DND-41 (cell line): ENCODE data around the gene UNC119B.

ENCODE experiments used
- ATAC-seq: fragments of 200-7000 bp; cut with Tn5 transposase; 3 replicates; pipeline ENCODE4 v1.9.1; 2021; ENCODE audit warnings: low read depth; ENCODE audit not compliant: insufficient read depth
- DNase-seq: peaks from one replicate; pipeline ENCODE4 v3.0.0-alpha.2; 2020
- H2AFZ ChIP-seq: 2 replicates; pipeline ENCODE4 v1.6.0; 2012; ENCODE audit warnings: low read depth, low read length
- H3K27ac ChIP-seq: 2 replicates; pipeline ENCODE4 v1.5.1; 2012; ENCODE audit warnings: low read length, inconsistent platforms
- H3K27me3 ChIP-seq: fragments of 200-600 bp; sonication (generic); 2 replicates; pipeline ENCODE4 v1.6.0; 2012; ENCODE audit warnings: low read length, mild to moderate bottlenecking, inconsistent platforms; ENCODE audit not compliant: insufficient read depth, poor library complexity
- H3K36me3 ChIP-seq: 2 replicates; pipeline ENCODE4 v1.5.1; 2012; ENCODE audit warnings: low read length, inconsistent platforms; ENCODE audit not compliant: insufficient read depth
- H3K4me1 ChIP-seq: 2 replicates; pipeline ENCODE4 v1.5.1; 2012; ENCODE audit warnings: mild to moderate bottlenecking, low read length; ENCODE audit not compliant: insufficient read depth
- H3K4me2 ChIP-seq: 2 replicates; pipeline ENCODE4 v1.6.0; 2012; ENCODE audit warnings: mild to moderate bottlenecking, moderate library complexity, low read length, inconsistent platforms; ENCODE audit not compliant: insufficient read depth
- H3K4me3 ChIP-seq, 2 experiments: fragments of 200-600 bp in 1 of 2; shearing (Covaris generic) in 1 of 2; 2 replicates each; pipeline ENCODE4 v1.5.1; 2012 to 2016; ENCODE audit warnings: inconsistent platforms in 2 of 2, low read length in 2 of 2, mild to moderate bottlenecking in 2 of 2, low read depth in 1 of 2, moderate library complexity in 1 of 2
- H3K79me2 ChIP-seq: 2 replicates; pipeline ENCODE4 v1.6.0; 2012; ENCODE audit warnings: low read length, inconsistent platforms; ENCODE audit not compliant: insufficient read depth
- H3K9ac ChIP-seq: 2 replicates; pipeline ENCODE4 v1.6.0; 2012; ENCODE audit warnings: low read depth, mild to moderate bottlenecking, inconsistent platforms, low read length, moderate library complexity
- H3K9me3 ChIP-seq: 2 replicates; pipeline ENCODE4 v1.5.1; 2012; ENCODE audit warnings: low read length, moderate library complexity, mild to moderate bottlenecking, inconsistent platforms; ENCODE audit not compliant: insufficient read depth, severe bottlenecking
- H4K20me1 ChIP-seq: 2 replicates; pipeline ENCODE4 v1.6.0; 2012; ENCODE audit warnings: low read length; ENCODE audit not compliant: insufficient read depth
- EZH2 ChIP-seq: IDR thresholded peaks from 3 replicates; pipeline ENCODE4 v1.6.1; 2012; ENCODE audit warnings: borderline replicate concordance, low read depth, mild to moderate bottlenecking, moderate library complexity, low read length, inconsistent platforms; ENCODE audit not compliant: severe bottlenecking
- TF ChIP-seq, protein P1 (sequence below): IDR thresholded peaks from 2 replicates; pipeline ENCODE4 v1.5.1; 2012; ENCODE audit warnings: borderline replicate concordance, low read length, moderate library complexity, mild to moderate bottlenecking; ENCODE audit not compliant: poor library complexity, severe bottlenecking; ENCODE audit errors: extremely low read depth

The UNC119B gene

GRCh38 chr12:120771097-120771496, 60.8 kb downstream of the UNC119B start:
- no peaks in the 10 kb centered on the region for H3K4me1 ChIP-seq
- TF ChIP-seq EZH2, result no peak
- TF ChIP-seq, protein P1, sequence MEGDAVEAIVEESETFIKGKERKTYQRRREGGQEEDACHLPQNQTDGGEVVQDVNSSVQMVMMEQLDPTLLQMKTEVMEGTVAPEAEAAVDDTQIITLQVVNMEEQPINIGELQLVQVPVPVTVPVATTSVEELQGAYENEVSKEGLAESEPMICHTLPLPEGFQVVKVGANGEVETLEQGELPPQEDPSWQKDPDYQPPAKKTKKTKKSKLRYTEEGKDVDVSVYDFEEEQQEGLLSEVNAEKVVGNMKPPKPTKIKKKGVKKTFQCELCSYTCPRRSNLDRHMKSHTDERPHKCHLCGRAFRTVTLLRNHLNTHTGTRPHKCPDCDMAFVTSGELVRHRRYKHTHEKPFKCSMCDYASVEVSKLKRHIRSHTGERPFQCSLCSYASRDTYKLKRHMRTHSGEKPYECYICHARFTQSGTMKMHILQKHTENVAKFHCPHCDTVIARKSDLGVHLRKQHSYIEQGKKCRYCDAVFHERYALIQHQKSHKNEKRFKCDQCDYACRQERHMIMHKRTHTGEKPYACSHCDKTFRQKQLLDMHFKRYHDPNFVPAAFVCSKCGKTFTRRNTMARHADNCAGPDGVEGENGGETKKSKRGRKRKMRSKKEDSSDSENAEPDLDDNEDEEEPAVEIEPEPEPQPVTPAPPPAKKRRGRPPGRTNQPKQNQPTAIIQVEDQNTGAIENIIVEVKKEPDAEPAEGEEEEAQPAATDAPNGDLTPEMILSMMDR, result no peak
- H3K27me3 ChIP-seq, result no peaks in the 10 kb centered on the region
- no peak for ATAC-seq
- no peak overlapping the region for H3K4me3 ChIP-seq
- no peak overlapping the region for H3K27ac ChIP-seq
- no peak overlapping the region for H3K9ac ChIP-seq
- no peak for DNase-seq
- H3K79me2 ChIP-seq, result no peaks in the 10 kb centered on the region; the same call in 1 of the 2 replicates
- H3K36me3 ChIP-seq, result peaks cover 56% of the 10 kb centered on the region
- H3K4me2 ChIP-seq, result no peak overlapping the region
- no peak overlapping the region for H2AFZ ChIP-seq
- no peaks in the 10 kb centered on the region for H3K9me3 ChIP-seq
- 0 out of 2 replicates have a peak, but pooled peaks cover 5% of the 10 kb centered on the region for H4K20me1 ChIP-seq
